OCI-LY7 (cell line): Measurements from ENCODE around the gene RNF220. TPM values are rescaled to one million over a fixed set of nuclear protein-coding genes. Genes with fewer than 3 reads are reported as not detected.

Experiments
- BruUV-seq: library from RNA; stranded (reverse); fragments of 400-500 nt; replicated peaks from 2 replicates; lab custom pipeline; 2021; lab: Mats Ljungman, UMichigan
- CTCF ChIA-PET: fragments of 300-600 bp; sonication (Branson Sonifier 250); formaldehyde crosslinking; loops from one replicate; lab custom pipeline; 2022; ENCODE audit warnings: antibody characterized with exemption; ENCODE audit not compliant: unreplicated experiment; lab: Charles Lee
- POLR2A ChIA-PET: fragments of 300-600 bp; sonication (Branson Sonifier 250); formaldehyde crosslinking; loops from one replicate; lab custom pipeline; 2022; ENCODE audit warnings: antibody characterized with exemption; lab: Charles Lee
- DNase-seq: peaks from one replicate; pipeline ENCODE4 v3.0.0-alpha.2; 2015; ENCODE audit warnings: low spot score
- H2AFZ ChIP-seq: fragments of 200-600 bp; sonication (generic), shearing (Covaris generic); 2 replicates; pipeline ENCODE4 v1.6.1; 2014; ENCODE audit warnings: mild to moderate bottlenecking, antibody characterized with exemption, low read length, moderate library complexity
- H3K27ac ChIP-seq: fragments of 200-600 bp; sonication (generic); 2 replicates; pipeline ENCODE4 v1.5.1; 2014; ENCODE audit warnings: mixed run types, low read depth, mild to moderate bottlenecking, moderate library complexity, low read length, inconsistent platforms; ENCODE audit not compliant: poor library complexity, severe bottlenecking
- H3K36me3 ChIP-seq: fragments of 200-600 bp; sonication (generic); 2 replicates; pipeline ENCODE4 v1.6.1; 2014; ENCODE audit warnings: mild to moderate bottlenecking, antibody characterized with exemption, low read length, moderate library complexity, mixed read lengths; ENCODE audit not compliant: insufficient read depth
- H3K4me1 ChIP-seq: fragments of 200-600 bp; sonication (generic); 2 replicates; pipeline ENCODE4 v1.5.1; 2014; ENCODE audit warnings: mild to moderate bottlenecking, low read length; ENCODE audit not compliant: insufficient read depth, poor library complexity, severe bottlenecking
- H3K4me2 ChIP-seq: fragments of 200-600 bp; sonication (generic); 2 replicates; pipeline ENCODE4 v1.6.1; 2014; ENCODE audit warnings: mild to moderate bottlenecking, low read length
- H3K4me3 ChIP-seq: fragments of 200-600 bp; sonication (generic); 2 replicates; pipeline ENCODE4 v1.5.1; 2014; ENCODE audit warnings: mild to moderate bottlenecking, low read depth, low read length; ENCODE audit not compliant: poor library complexity, severe bottlenecking
- H3K79me2 ChIP-seq: fragments of 200-600 bp; sonication (generic); 2 replicates; pipeline ENCODE4 v1.6.1; 2016; ENCODE audit warnings: low read depth, mild to moderate bottlenecking, low read length, moderate library complexity, mixed read lengths; ENCODE audit not compliant: insufficient read depth
- H3K9me2 ChIP-seq: fragments of 200-600 bp; sonication (generic); 2 replicates; pipeline ENCODE4 v1.6.1; 2016; ENCODE audit warnings: mild to moderate bottlenecking, low read length, mixed read lengths; ENCODE audit not compliant: insufficient read depth
- H3K9me3 ChIP-seq: fragments of 200-600 bp; sonication (generic); 2 replicates; pipeline ENCODE4 v1.6.1; 2014; ENCODE audit warnings: mild to moderate bottlenecking, mixed run types, low read length, mixed read lengths
- H4K20me1 ChIP-seq: fragments of 200-600 bp; sonication (generic); 2 replicates; pipeline ENCODE4 v1.6.1; 2014; ENCODE audit warnings: mild to moderate bottlenecking, antibody characterized with exemption, low read length, moderate library complexity, mixed read lengths; ENCODE audit not compliant: insufficient read depth
- EZH2phosphoT487 ChIP-seq: fragments of 200-600 bp; sonication (generic); IDR thresholded peaks from 2 replicates; pipeline ENCODE4 v1.6.1; 2018; ENCODE audit warnings: low read depth, borderline replicate concordance, mild to moderate bottlenecking, mixed run types, antibody characterized with exemption, low read length, moderate library complexity, mixed read lengths
- intact Hi-C: fragments of 100-400 bp; cut with micrococcal nuclease; formaldehyde crosslinking; loops from one replicate; pipeline ENCODE4 v1.10.0; 2022; ENCODE audit not compliant: unreplicated experiment
- total RNA-seq, 2 experiments: library from RNA; depleted of rRNA in 1 of 2; stranded (reverse); fragments of >200 nt in 1 of 2; shearing (Covaris generic) in 1 of 2; gene quantifications; 2 replicates each; pipeline ENCODE4 v1.2.3, GENCODE V29; 2014 to 2022
- TF ChIP-seq, protein P1 (sequence below): fragments of 200-600 bp; sonication (generic); conservative IDR thresholded peaks from 2 replicates; pipeline ENCODE4 v1.5.1; 2014; ENCODE audit warnings: mild to moderate bottlenecking, antibody characterized with exemption, low read length, moderate library complexity, mixed read lengths

Gene RNF220
- total RNA-seq, 2 experiments from 2014 or later: 82.3 to 85.5 TPM

DNA sequence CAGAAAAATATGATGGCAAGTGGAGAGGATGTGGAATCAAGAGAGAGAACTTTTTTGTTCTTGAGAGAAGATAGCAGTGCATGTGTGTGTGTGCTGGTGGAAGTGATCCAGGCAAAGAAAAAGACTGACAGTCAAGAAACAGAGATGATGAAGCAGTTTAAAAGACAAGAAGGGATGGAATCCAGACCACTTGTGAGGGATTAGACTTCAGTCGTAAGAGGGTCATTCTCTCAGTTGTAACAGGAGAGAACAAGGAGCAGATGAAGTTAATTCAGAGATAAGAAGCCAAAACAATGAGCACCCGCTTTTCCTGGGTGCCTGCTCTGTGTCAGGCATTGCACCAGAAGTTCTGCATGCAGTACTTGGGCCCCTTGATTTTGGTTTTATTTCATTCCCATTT is 76.6 kb downstream of the RNF220 start:
- POLR2A ChIA-PET: no interaction called here
- no peaks in the 10 kb centered on the region for H3K9me3 ChIP-seq
- no TSS peak for BruUV-seq
- no peaks in the 10 kb centered on the region for H3K9me2 ChIP-seq
- CTCF ChIA-PET: no interaction called here
- H3K79me2 ChIP-seq: no peaks in the 10 kb centered on the region
- intact Hi-C loops: no loop called here
- TF ChIP-seq, protein P1, sequence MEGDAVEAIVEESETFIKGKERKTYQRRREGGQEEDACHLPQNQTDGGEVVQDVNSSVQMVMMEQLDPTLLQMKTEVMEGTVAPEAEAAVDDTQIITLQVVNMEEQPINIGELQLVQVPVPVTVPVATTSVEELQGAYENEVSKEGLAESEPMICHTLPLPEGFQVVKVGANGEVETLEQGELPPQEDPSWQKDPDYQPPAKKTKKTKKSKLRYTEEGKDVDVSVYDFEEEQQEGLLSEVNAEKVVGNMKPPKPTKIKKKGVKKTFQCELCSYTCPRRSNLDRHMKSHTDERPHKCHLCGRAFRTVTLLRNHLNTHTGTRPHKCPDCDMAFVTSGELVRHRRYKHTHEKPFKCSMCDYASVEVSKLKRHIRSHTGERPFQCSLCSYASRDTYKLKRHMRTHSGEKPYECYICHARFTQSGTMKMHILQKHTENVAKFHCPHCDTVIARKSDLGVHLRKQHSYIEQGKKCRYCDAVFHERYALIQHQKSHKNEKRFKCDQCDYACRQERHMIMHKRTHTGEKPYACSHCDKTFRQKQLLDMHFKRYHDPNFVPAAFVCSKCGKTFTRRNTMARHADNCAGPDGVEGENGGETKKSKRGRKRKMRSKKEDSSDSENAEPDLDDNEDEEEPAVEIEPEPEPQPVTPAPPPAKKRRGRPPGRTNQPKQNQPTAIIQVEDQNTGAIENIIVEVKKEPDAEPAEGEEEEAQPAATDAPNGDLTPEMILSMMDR: no peak
- no peak for TF ChIP-seq EZH2phosphoT487
- no peaks in the 10 kb centered on the region for H3K4me1 ChIP-seq
- H3K36me3 ChIP-seq: no peaks in the 10 kb centered on the region
- no peak overlapping the region for H2AFZ ChIP-seq
- DNase-seq: no peak
- H4K20me1 ChIP-seq: no peaks in the 10 kb centered on the region
- H3K4me2 ChIP-seq: no peak overlapping the region
- no peak overlapping the region for H3K4me3 ChIP-seq
- H3K27ac ChIP-seq: no peak overlapping the region

DNA sequence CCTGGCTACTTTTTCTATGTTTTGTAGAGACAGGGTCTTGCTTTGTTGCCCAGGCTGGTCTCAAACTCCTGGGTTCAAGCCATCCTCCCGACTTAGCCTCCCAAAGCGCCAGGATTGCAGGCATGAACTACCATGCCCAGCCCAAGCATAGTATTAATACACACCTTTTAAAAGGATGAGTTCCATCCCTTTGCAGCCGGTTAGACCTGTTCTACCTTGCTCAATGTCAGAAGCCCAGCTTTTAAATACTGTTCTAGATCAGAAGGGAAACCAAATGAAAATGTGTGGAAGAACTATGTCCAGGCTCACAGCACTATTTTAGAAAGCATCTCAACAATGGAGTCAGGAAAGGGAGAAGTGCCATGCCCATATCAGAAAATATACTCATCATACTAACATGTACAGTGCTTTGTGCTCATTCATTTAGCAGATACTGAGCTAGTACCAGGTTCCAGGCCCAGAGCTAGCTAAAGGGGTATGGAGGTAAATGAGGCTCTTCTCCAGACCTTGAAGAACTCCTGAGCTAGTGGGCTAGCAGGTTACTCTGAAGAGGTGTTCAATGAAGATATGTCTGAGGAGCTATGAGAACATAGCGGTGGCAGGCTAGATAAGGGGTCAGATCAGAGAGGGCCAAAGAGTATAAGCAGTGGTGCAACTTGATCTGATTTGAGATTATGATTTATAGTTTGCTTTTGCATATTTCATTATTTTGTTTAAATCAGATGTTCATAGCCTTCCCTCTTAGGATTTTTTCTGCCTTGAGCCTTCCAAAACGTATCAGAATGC is 78.2 kb downstream of the RNF220 start:
- Histone ChIP-seq H3K36me3 (no peaks in the 10 kb centered on the region), H3K27ac (no peak overlapping the region), H3K9me3 (no peaks in the 10 kb centered on the region), H4K20me1 (no peaks in the 10 kb centered on the region), H3K9me2 (no peaks in the 10 kb centered on the region), H3K4me1 (no peaks in the 10 kb centered on the region), H2AFZ (no peak overlapping the region), H3K79me2 (no peaks in the 10 kb centered on the region), H3K4me3 (no peak overlapping the region), H3K4me2 (no peak overlapping the region)
- CTCF ChIA-PET: no interaction called here
- POLR2A ChIA-PET: no interaction called here
- TF ChIP-seq EZH2phosphoT487: no peak
- BruUV-seq: no TSS peak
- no peak for DNase-seq
- intact Hi-C loops: no loop called here

DNA sequence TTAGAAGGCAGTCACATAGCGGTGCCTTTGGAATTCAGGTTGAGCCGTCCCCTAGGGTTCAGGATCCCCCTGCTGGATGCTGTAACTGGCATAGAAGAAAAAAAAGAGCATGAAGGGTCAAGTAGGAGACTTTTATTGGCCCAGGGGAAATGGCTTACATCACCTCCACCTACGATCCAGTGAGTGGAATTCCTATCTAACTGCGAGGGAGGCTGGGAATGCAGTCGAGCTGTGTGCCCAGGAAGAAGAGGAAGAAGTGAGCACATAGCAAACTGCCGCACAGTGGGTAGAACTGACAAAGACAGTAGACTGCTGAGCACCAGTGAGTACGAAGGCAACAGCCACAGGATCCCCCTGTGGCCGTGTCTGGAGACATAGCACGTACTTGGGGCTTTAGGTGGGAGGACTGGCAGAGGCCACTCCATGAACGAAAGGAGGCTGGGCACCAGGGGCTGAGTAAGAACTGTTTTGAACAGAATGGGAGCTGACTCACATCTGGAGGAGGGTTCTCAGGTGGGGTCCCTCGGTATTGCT is 79.2 kb downstream of the RNF220 start:
- Histone ChIP-seq H3K4me2 (no peak overlapping the region), H3K4me1 (no peaks in the 10 kb centered on the region), H3K27ac (no peak overlapping the region), H3K4me3 (no peak overlapping the region), H3K36me3 (no peaks in the 10 kb centered on the region), H4K20me1 (no peaks in the 10 kb centered on the region), H3K9me3 (no peaks in the 10 kb centered on the region), H3K79me2 (no peaks in the 10 kb centered on the region), H2AFZ (no peak overlapping the region), H3K9me2 (no peaks in the 10 kb centered on the region)
- DNase-seq: no peak
- intact Hi-C loops: no loop called here
- BruUV-seq: no TSS peak
- ChIA-PET CTCF (no interaction called here), POLR2A (no interaction called here)
- TF ChIP-seq, protein P1: no peak
- no peak for TF ChIP-seq EZH2phosphoT487
